GM10847 (cell line): ENCODE results near the gene TGFA.

Experiments used
- POLR2A ChIP-seq: IDR thresholded peaks from 2 replicates; pipeline ENCODE4 v1.6.1; 2011; ENCODE audit not compliant: insufficient read length; ENCODE audit errors: extremely low read depth

The TGFA gene

GRCh38 chr2:70560040-70560439, 6.4 kb upstream of the TGFA start:
- no peak for TF ChIP-seq POLR2A

GRCh38 chr2:70558195-70558808, 4.7 kb upstream of the TGFA start:
- TF ChIP-seq POLR2A: no peak

GRCh38 chr2:70557171-70557838, 3.7 kb upstream of the TGFA start:
- TF ChIP-seq POLR2A: no peak

- TF ChIP-seq POLR2A: no peak
Measured at GRCh38 chr2:70556608-70557007, 3.0 kb upstream of the TGFA start.

- TF ChIP-seq POLR2A: no peak
Measured at GRCh38 chr2:70554338-70554892, 789 bp upstream of the TGFA start.

- TF ChIP-seq POLR2A: no peak
Measured at GRCh38 chr2:70553334-70553583, 367 bp downstream of the TGFA start.

GRCh38 chr2:70552501-70553333, 909 bp downstream of the TGFA start:
- TF ChIP-seq POLR2A: no peak

GRCh38 chr2:70551167-70551566, 2.5 kb downstream of the TGFA start:
- no peak for TF ChIP-seq POLR2A

GRCh38 chr2:70549962-70550361, 3.7 kb downstream of the TGFA start:
- TF ChIP-seq POLR2A: no peak

GRCh38 chr2:70549064-70549710, 4.4 kb downstream of the TGFA start:
- no peak for TF ChIP-seq POLR2A

- TF ChIP-seq POLR2A: no peak
Measured at GRCh38 chr2:70548233-70548632, 5.4 kb downstream of the TGFA start.

- no peak for TF ChIP-seq POLR2A
Measured at GRCh38 chr2:70546885-70547284, 6.7 kb downstream of the TGFA start.

GRCh38 chr2:70546376-70546775, 7.2 kb downstream of the TGFA start:
- no peak for TF ChIP-seq POLR2A

- TF ChIP-seq POLR2A: no peak
Measured at GRCh38 chr2:70541481-70542020, 12.1 kb downstream of the TGFA start.

- TF ChIP-seq POLR2A: no peak
Measured at GRCh38 chr2:70537840-70538239, 15.8 kb downstream of the TGFA start.
